ENCODE measurements around the gene POLR1D.
A peak's percentile ranks its signal among the peaks of the same experiment; 100 is the strongest.

DNA sequence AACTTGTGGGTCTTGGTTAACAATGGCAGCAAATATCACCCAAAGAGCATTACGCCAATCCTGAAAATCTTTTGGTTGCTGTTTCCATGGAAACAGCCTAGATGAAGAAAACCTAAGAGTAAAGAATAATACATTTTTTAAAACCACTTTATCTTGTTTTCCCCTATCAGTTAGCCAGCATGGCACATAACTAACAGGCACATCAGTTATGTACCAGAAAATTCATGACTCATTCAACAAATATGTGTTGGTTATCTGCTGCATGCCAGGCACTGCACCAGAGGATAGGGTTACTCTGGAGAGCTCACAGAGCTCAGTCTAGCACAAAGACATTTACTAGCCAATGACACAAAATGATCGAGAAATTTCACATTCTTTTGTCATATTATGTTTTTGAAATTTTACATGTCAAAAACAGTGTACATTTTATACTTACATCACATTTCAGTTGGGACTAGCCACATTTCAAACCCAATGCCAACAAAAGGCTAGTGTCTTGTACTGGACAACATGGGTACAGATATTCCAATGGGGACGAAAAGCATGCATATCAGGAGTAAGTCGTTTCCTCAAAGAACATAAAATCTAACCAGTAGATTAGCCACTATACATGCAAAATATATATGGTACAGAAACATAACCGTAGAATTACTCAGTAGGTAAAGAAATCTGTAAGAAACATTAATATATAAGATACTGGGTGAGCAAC, 21.7 kb upstream of the POLR1D start:
- TF ChIP-seq POLR2A (IDR thresholded peaks at IDR 0.05; ENCODE audit: low read length) (peak; percentile 59), GATA1 (IDR thresholded peaks at IDR 0.05; ENCODE audit: low read depth, low read length) (peak; percentile 64)
